GM13976 (cell line): Measurements from ENCODE around the gene CGRRF1.

Experiments used
- DNase-seq: peaks from one replicate; pipeline ENCODE4 v3.0.0; 2012; ENCODE audit warnings: low spot score
- CTCF ChIP-seq: IDR thresholded peaks from 2 replicates; pipeline ENCODE4 v1.5.1; 2012; ENCODE audit warnings: borderline replicate concordance, mild to moderate bottlenecking; ENCODE audit not compliant: insufficient read depth; ENCODE audit errors: extremely low read depth, missing control alignments, control extremely low read depth
- in situ Hi-C: fragments of 300-500 bp; cut with MboI; formaldehyde crosslinking; loops from one replicate; pipeline ENCODE4 v1.12.0; 2022; ENCODE audit warnings: low sequenced_read_pairs, mixed read lengths, inconsistent platforms; ENCODE audit not compliant: unreplicated experiment

CGRRF1 gene

DNA sequence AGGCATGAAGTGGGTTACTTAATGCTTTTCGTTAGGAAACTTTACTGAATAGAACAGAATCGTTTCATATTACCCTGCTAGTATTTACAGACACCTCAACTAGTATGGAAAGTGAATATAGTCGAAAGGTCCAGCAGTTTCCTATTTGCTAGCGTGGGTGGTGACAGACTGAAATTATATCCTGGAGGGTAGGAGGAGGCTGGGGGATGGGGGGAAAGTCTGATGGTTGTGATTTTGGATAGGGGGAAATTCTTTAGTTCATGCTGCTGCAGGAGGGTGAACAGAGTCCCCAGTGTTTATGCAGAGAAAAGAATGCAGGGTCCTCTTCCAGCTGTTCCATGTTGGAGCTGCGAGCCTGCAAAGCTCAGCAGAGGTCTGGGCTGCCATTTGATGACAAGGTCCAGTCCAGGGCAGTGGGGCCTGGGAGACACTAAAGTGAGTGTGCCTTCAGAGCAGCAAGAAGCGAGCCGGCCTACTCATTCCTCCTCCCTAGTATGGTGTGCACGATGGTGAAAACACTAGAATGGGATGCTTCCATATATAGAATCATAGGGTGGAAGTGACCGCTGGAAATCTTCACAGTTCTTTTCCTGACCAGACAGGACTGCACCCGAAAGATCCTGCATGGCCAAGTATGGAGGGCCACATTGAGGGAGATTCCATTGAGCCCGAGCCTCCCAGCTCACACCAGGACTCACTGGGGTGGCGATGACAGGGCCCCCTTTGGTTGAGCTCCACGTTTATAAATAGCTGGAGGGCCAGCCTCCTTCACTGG, 59.3 kb downstream of the CGRRF1 start:
- TF ChIP-seq CTCF: no peak
- in situ Hi-C loops: loop anchor here (5.0 kb wide), 1 partner anchor 203 kb away; no protein-coding TSS in a partner anchor
- no peak for DNase-seq

DNA sequence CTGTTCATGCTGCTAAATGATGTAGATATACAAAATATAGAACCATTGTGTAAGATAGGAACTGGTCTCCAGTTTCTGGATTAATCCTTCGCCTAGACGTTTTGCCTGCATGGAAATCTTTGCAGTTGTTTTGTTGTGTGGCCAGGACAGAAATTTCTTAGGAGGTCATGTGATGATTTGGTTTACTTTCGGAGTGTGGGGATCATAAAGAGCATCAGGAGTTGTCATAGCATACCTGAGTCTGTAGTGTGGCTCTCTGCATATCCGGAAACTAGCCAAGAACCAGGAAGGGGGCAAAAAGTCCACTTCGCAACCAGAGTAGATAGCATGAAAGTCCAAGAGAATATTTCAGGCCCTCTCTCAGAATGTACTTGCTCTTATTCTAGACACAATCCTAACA, 60.3 kb downstream of the CGRRF1 start:
- in situ Hi-C loops: loop anchor here (10.0 kb wide), 1 partner anchor 115 kb away; no protein-coding TSS in a partner anchor
- no peak for TF ChIP-seq CTCF
- no peak for DNase-seq

GRCh38 chr14:54570631-54571415, 61.1 kb downstream of the CGRRF1 start:
- TF ChIP-seq CTCF: no peak
- in situ Hi-C loops: loop anchor here (10.0 kb wide), 1 partner anchor 114 kb away; no protein-coding TSS in a partner anchor
- no peak for DNase-seq

GRCh38 chr14:54572316-54572715, 62.6 kb downstream of the CGRRF1 start:
- TF ChIP-seq CTCF: peak; percentile 24
- DNase-seq: no peak
- in situ Hi-C loops: loop anchor here (10.0 kb wide), 1 partner anchor 112 kb away; no protein-coding TSS in a partner anchor

DNA sequence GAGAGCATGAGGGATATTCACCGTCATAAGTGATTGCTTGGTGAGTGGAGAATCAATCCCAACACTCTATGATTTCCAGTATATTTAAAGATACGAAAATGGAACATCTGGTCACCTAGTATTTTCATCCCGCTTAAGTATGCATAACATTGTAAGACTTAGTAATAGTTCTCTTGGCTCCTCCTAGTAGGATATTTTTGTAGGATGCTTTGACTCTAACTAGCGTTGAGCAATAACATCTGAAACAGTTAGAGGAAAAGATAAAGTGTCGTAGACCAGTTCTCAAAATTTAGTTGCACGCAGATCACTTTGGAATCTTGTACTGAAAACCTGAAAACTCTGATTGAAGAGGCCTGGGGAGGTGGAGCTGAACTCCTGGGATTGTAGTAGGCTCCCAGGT, 64.8 kb downstream of the CGRRF1 start:
- in situ Hi-C loops: loop anchor here (10.0 kb wide), 1 partner anchor 110 kb away; no protein-coding TSS in a partner anchor
- DNase-seq: no peak
- no peak for TF ChIP-seq CTCF

GRCh38 chr14:54577494-54577893, 67.8 kb downstream of the CGRRF1 start:
- in situ Hi-C loops: loop anchor here (10.0 kb wide), 1 partner anchor 107 kb away; no protein-coding TSS in a partner anchor
- TF ChIP-seq CTCF: no peak
- no peak for DNase-seq
